22Rv1 (cell line): ENCODE data around the gene SUGP2.

ENCODE experiments used
- ZFX ChIP-seq: fragments of 450-650 bp; IDR thresholded peaks from 2 replicates; pipeline ENCODE4 v1.6.1; 2017; ENCODE audit warnings: antibody characterized with exemption, borderline replicate concordance
- TF ChIP-seq, protein P1 (sequence below): fragments of 450-650 bp; IDR thresholded peaks from 2 replicates; pipeline ENCODE4 v1.5.1; 2017; ENCODE audit warnings: mild to moderate bottlenecking

DNA sequence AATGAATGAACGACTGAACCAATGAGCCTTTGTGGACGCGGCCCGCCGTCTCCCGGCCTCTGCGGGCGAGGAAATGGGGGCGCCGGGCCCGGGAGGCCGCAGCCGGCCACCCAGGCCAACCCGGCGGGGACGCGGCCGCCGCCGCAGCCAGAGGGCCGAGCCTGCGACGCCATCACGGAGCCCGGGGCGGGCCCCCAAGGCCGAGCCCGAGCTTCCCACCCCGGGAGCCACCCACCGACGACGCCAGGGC is 216 bp downstream of the SUGP2 start:
- TF ChIP-seq, protein P1, sequence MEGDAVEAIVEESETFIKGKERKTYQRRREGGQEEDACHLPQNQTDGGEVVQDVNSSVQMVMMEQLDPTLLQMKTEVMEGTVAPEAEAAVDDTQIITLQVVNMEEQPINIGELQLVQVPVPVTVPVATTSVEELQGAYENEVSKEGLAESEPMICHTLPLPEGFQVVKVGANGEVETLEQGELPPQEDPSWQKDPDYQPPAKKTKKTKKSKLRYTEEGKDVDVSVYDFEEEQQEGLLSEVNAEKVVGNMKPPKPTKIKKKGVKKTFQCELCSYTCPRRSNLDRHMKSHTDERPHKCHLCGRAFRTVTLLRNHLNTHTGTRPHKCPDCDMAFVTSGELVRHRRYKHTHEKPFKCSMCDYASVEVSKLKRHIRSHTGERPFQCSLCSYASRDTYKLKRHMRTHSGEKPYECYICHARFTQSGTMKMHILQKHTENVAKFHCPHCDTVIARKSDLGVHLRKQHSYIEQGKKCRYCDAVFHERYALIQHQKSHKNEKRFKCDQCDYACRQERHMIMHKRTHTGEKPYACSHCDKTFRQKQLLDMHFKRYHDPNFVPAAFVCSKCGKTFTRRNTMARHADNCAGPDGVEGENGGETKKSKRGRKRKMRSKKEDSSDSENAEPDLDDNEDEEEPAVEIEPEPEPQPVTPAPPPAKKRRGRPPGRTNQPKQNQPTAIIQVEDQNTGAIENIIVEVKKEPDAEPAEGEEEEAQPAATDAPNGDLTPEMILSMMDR = no peak
- no peak for TF ChIP-seq ZFX
